GM18867 (cell line): Measurements from ENCODE around the gene HOXB7.

Source experiments
- ATAC-seq: cut with Tn5 transposase; IDR thresholded peaks from one replicate; pipeline ENCODE4 v1.9.1; 2021; ENCODE audit warnings: mild to moderate bottlenecking, moderate library complexity; ENCODE audit not compliant: unreplicated experiment

HOXB7 gene

DNA sequence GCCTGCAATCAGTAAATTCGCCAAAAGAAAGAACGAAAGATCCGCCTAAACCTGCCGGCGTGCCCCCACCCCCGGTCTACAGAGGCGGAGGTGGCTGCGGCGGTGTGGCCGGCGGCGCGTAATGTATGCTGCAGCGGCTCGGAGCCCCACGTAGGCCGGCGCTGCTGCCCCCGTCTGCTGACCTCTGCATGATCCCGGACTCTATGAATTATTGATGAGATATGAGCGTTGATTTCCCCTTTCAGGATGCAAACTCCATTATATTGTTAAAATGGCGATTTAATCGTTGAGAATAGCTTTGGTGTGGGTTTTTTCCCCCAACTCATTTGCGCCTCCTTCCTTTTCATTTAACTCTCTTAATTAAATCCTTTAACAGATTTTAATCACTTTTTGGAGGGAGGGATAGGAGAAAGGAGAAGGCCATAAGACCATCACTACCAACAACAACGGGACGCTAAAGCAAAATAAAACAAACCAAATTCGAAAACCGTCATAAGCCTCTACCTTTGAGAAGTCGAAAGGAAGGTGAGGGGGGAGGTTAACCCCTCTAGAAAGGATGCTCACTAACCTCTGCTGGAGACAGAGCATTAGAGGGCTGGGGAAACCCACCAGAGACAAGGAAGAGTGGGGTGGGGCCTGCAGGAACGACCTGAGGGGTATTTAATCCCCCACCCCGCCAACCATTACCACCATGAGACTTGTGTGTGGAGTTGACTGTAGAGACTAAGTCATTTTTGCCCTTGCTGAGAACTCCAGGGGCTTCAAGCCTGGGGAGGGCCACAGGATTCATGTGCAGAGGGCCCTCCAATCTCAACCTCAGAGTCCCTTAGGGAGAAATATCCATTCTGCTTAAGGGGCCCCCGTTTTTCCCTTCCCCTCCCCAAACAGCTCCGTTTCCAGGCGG is 24.2 kb downstream of the HOXB7 start:
- ATAC-seq: no peak

DNA sequence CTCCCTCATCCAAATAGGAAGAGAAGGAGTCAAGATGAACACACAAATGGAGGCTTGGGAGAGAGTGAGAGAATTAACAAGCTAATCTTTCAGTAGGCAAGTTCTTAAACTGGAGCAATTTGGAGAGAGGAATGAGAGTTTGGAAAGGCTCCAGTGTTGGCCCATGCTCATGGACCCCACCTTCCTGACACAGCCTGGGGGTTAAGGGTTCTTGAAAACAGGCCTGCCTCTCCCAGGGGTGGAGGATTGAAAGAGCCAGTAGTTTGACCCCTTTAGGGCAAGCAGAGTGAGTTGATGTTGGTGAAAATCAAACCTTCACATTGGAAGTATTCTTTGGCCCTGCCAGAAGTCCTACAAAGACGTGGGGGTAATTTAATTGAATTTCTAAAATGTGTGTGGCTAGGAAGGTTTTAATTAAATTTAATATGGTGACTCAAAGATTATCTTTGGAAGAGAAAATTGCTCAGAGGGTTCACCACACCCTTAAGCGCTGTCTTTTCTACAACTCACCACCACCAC is 26.5 kb downstream of the HOXB7 start:
- no peak for ATAC-seq

DNA sequence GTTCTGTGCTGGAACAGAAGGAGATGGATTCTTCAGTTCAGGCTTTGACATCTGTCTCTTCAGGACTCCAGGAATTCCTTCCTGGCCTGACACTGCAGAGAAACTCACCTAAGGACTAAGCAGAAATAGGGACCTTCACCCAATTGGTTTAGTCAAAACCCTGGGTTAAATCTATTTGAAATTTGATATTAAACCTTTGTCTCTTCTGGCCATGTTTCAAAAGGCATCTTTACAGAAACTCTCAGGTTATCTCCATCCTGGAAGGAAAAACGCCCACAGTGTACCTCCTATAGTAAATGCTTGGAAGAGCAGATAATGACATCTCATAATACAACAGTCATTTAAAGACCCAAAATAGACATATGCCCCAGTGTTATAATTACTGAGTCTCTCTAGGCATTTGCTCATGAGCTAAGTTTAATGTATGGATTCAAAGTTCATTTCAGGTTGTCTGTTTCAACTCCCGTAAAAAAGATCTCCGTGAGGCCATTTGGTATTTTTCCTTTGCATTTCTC is 27.1 kb downstream of the HOXB7 start:
- ATAC-seq: no peak

DNA sequence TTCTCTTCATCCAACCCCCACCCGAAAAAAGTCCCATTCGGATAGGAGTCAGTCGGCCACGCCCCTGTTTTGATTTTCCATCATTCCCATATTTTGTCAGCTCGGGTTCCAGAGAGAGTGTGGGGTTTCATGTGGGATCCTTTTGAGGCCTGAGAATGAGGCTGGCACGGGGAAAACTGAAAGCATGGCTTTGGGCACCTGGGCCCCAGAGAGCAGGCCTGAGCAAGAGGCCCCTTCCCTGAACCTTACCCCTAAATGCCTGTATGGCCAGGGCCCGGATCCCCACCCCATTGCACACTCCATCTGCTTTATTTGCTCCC is 28.1 kb downstream of the HOXB7 start:
- no peak for ATAC-seq

DNA sequence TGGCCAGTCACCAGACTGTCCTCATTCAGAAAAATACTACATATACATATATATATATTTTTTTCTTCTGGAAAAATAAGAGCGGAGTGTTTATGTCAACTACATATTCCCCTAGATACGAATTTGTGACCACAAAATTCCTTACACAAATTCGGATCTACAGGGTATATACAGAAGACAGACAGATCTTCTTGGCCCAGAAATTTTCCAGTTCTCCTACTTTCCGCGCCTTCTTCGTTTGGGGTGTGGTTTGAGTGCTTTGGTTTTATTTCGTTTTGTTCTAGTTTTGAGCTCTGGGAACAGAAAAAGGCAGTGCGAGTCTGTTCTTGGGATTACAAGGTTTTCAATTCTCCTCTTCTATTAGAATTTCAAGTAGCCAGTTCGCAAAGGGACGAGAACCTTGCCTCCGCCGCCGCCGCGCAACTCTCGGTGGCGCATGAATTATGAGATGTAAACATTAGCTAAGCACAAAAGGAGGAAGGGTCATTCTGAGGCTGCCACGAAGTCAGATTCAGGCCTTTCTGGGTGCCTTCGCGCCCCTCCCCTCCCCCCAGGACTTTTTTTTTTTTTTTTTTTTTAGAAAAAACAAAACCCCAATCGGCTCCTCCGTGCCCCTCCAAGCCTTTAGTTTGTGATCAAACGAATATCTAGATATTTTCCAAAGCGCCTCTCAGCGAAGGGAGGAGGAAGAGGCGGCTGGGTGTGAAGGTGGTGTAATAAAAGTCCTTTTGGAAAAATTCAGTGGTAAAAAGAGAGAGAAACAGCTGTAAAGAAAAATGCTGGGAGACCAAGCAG is 30.9 kb downstream of the HOXB7 start:
- ATAC-seq: no peak

DNA sequence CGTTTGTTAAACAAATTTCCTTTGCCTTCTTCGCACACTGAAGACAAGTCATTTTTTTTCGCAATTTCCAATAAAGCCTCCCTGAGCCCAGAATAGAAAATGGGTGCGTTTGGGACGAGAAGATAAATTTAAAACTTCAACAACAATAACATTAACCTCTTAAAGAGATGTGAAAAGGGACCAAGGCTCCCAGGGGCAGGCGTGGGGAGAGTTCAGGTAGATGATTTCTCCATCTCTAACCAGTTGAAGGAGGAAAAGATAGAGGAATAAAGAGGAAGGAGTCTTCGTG is 31.4 kb downstream of the HOXB7 start:
- ATAC-seq: no peak

DNA sequence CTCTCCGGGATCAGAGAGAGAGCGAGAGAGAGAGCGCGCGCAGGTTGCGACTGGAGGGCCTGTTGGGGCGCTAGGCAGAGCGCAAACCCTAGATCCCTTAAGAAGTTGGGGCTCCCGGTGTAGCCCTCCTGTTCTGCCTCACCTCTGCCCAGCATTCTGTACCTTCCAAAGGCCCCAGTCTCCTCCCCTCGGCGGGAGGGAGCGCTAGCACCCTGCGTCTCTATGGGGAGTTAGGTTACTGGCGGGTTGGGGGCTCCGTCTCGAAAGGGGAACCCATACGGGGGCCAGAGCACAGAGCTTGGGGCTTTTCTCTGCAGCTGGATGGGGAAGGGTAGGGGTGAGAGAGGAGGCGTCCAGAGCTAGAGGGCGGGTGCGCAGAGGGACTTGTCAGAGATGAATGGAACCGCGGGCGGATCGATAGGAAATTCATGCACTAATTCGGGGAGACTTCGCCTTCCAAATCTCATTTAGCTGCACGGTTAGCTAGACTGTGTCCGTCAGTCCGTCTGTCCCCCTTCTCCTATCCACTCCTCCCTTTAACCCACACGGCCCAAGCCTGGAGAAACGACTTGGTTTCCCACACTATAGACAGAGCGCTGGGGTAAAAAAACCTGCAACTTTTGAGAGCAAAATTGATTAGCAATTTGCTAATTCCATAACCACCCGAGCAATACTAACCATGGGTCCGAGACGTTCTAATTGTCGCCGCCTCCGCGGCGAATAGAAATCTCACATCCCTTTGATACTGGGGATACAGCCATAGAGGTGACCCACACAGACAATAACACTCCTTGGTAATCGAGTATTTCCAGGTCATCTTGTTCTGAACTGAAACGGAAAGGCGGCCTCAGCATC is 32.0 kb downstream of the HOXB7 start:
- peak; percentile 46 for ATAC-seq

DNA sequence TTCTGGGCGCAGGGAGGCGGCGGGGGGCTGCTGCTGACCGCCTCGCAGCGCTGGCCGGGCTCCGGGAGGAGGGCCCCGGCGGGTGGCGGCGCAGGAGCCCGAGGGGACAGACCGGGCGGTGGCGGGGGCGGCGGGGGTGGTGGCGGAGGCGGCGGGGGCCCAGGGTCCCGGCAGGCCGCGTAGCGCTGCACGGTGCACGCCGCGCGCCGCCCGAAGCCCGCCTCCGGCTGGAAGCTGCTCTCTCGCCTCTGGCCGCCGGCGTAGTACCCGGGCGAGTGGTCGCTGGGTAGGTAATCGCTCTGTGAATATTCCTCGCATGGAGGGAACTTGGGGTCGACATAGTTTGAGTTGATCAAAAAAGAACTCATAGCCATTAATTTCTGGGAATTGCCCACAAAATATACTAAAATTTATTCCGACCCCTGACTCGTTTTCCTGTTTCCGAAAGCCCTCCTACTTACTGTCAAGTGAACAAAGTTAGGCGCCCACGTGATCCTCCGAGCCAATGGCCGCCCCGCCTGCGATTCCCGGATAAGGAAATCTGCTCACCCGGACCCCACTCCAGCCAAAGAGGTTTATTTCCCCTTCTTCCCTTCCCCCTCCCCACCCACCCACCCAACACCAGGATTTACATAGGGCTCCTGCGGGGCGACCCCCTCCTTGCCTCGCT is 32.7 kb downstream of the HOXB7 start, which contains the start of gene HOXB4:
Gene HOXB4, minus strand, starts transcription at position 405 of the 670 bp plus-strand sequence. Its CDS starts 31 bp downstream, at position 374.
- ATAC-seq: peak; percentile 63

DNA sequence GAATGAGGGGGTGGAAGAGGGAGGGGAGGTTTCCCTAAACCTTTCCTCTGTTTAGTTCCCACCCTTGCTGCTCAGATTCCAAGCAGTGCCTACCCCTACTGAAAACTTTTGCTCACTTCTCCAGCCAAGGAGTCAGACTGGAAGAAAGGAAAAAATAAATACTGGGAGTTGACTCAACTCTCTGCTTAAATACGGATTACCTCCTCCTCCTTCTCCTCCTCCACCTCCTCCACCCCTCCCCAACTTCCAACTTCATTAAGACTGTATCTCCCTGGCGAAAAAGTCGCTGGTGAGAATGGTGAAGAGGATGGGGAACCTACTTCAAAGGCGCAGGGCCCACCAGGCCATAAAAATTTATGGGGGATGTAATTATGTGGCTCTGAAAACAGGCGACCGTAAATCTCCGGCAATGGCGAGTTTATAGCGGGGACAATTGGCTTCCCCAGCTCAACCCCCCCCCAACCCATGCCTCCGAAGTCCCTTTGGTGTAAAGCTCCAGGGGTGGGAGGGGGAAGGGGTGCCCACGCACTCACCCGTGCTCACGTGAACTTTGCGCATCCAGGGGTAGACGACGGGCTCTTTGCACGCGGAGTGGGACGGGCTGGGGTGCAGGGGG is 33.4 kb downstream of the HOXB7 start:
- peak; percentile 12 for ATAC-seq

DNA sequence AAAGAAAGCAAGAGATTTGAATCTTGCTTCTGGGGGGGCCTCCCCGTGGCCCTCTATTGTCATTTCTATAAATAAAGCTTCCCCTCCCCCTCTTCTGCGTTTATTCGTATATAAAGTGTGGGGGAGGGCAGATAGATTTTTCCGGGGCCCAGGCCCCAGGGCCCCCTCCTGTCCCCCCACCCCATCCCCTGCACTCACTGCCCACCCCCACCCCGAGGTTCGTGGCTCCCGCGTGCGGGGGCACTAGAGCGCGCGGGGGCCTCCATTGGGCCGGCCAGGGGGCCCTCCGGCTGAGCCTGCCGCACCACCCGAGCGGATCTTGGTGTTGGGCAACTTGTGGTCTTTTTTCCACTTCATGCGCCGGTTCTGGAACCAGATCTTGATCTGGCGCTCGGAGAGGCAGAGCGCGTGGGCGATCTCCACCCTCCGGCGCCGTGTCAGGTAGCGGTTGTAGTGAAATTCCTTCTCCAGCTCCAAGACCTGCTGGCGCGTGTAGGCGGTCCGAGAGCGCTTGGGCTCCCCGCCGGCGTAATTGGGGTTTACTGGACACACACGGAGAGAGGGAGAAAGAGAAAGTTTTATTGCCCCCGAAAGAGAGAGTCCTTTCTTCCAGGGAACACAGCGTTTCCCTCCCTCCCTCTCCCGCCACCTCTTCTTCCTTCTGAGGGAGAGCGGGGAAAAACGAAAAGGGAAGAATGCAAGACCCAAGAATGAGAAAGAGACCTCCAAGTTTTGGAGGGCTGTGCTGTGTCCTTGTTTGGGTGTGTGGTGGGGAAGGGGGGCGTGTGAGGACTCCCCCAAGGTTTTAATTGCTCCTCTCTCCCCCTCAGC is 34.1 kb downstream of the HOXB7 start:
- no peak for ATAC-seq

DNA sequence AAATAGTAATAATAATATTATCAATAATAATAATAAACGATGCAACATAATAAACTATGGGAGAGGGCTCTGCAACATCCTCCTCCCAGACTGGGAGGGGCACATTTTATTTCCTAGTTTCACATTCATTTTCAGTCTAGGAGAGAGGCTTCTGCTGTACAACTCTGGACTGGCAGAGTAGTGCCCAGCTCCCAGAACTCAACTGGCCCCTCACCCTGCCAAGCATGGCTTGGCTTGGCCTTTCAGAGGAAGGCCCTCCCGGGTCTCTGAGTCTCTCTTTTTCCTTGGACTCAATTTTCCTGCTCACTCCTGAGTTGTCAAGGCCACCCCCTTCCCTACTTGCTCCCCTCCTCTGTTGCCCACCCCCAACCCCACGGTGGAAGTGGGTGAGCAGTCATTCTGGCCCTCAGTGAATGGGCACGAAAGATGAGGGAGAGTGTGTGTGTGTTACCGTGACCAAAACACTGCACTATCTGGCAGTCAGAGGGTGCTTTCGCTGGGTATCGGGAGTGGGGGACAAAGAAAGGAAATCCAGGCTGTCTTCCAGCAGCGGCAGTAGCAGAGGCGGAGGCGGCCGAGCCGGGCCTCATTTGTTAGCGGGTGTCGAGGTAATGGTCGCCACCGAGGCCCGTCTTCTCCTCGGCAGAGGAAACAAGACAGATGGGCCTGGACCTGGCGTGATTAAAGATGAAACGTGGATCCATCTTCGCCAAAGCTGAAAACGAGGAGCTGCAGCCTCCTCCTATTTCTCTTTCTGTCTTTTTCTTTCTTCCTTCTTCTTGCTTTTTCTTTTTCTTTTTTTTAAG is 34.9 kb downstream of the HOXB7 start:
- no peak for ATAC-seq

DNA sequence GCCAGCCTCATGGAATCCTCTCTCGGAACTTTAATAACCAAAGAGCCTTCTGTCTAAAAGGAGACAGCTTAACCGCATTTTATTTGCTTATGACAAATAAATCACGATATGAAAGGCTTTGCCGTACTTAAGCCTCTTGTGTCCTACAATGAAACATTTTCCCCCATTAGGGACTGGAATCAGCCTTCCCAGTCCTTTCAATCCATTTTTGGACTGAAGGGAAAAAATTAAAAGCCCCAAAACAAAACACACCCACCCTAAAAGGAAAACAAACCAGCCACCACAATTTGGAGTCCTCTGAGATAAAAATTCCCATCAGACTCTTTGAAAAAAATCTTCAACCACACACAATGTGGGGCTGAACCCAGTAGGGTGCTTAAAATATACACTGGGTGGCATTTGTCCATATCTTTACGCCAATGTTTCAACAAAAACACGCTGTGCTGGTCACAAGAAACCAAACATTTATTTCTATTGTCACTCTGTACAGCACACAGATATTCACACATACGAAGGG is 35.7 kb downstream of the HOXB7 start:
- ATAC-seq: no peak

DNA sequence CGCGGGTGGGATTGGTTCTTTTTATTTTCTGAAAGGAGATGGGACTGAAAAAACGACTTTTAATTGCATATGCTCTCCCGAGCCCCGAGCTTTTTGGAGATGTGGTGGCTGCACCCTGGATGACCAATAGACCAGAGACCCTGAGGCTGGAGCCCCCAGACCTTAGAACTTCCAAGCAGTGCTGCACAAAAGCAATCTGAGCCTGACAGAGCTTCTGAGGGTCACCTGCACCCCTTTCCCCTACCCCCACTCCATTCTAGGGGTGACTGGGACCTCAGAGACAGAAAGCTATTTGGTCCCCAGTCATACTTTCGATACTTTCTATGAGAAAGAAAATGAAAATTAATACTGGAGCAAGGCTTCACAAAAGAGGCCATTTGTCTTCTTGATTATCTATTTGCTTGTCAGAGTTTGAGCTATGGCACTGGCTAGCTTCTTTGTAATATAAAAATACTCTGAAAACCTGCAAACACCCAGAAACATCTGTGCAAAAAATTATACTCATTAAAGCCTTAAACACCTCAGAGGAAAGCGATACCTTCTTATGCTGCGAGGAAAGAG is 36.2 kb downstream of the HOXB7 start:
- ATAC-seq: no peak

DNA sequence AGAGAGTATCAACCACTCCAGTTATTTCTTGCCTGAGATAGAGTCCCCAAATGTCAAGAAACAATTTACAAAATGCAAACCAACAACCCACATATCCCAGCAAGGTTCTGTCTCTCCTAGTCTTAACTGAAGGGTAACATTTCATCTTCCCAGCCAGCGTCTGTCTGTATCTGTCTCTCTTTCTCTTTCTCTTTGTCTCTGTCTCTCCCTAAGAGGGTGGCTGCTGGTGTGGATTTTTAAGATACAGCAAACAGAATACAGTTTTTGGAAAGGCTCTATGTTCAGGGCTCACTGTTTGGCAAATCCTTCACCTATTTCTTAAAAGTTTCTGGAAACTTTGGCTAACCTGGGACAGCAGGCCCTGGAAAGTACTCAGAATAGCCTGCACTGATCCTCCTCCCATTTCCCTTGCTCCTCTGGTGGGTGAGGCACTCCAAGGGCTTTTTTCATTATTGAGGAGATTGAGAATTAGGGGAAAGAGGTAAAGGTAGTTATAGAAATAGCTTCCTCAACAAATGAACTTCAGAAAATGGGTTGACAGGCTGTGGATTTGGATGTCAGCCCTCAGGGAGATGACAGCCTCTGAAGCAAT is 38.9 kb downstream of the HOXB7 start:
- no peak for ATAC-seq

DNA sequence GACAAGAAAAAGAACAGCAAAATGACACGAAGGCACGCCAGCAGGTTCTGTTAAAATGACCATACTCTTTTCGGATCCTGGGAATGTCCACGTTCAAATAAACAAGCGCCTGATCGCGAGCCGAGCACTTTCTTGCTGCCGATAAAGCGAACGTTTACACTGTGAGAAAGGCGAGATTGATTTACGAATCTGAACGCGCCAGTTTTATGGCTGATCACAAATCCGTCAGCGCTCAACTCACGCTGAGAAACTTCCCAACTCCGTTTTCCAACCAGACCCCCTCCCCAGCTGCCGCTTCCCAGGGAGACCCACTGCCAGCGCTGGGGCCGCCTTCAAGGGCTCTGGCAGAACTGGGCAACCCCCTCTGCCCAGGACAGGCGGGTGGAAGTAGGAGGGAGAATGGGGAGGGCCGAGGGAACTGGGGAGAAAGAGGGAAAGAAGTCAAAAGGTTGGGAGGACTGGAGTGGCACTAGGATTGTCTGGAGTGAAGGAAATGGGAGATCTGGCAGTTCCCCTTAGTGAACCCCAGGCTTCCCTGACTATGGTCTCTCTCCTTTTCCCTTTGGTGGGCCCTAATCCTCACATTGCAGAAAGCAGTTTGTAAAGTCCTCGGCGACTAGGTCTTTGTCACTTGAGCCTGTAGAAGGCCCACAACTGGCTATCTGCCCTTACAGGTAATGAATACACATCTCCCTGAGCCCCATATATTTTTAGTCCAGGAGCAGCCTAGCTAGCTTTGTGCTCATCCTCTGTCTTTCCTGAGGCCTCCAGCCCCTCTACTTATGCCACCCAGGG is 39.6 kb downstream of the HOXB7 start:
- ATAC-seq: no peak

DNA sequence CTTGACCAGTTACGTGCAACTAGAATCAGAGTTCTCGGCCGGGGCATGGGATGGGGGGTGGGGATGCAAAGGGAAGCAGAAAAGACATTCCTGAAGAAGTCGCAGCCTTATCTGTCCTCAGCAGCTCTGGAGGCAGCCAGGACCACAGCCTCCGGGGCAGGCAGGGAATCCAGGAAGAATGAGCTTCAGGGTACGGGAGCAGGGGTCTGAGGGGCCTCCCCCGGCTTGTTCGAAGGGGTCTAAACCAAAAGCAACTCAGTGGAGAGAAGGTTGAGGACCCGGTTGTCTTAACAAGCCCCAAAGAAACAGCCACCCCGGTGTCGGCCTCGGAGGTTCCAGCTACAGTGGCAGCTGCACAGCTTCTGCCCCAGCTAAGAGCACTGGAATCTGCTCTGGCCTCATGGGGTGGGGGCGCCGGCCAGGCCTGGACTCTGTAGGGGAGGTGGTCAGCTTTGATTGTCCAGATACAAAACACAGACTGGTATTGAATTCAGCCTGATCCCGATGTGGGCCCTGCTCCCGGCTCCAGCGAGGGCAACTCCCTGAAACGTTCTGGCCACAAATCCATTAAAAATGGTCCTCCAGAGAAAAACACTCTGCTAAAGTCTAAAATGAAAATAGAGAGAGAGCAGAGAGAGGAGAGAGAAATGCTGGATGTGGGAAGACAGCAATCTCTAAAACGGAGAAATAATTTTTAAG is 40.3 kb downstream of the HOXB7 start:
- ATAC-seq: no peak
